HL-60/S4 (cell line): ENCODE results near the gene KAT2A.

Source experiments
- in situ Hi-C: fragments of 300-500 bp; cut with MboI; formaldehyde crosslinking; loops from 2 replicates; pipeline ENCODE4 v1.14.3; 2022; ENCODE audit warnings: low sequenced_read_pairs

Gene KAT2A

DNA sequence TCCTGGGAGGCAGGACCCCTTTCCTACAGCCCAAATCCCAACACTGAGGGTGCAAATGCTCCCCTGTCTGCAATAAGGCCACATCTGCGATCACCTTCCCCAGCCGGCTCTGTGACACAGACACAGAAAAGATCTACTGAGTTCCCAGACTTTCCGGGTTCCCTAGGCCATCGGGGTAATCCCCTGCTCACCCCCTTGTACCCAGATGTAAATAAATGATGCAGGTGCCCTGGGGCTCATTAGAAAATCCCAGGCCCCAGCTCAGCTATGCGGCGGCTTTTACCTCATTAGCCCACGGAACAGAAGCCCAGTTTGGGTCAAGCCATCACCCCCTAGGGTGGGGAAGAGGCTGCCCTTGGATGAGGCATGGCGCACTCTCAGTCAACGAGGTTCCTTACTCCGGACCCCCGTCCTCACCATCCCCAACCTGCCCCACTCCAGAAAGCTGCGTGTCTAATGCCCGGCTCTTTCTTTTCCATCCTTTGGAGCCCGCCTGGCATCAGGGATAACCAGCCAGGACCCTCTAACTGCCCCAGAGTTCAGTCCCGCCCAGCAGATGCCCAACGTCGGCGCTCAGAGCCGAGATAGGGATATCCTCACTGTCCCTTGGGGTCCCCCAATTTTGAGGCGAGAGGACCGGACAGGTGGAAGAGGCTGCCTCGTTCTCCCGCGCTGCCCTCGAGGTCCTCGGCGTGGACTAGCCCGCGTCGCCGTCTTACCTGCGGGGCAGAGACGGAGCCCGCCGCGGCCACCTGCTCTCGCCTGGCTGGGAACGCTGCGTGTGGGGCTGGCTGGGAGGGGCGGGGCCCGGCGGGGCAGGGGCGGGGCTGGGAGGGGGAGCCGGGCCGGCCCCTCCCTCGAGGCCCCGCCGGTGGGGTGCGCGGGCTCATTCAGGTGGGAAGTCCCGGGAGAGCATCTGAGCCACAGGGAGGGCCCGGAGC lies 23.2 kb downstream of the KAT2A start, which contains the start of gene ZNF385C:
ZNF385C (minus strand) TSS at position 783 of the 941 bp plus-strand sequence. CDS start 35,417 bp downstream, outside the sequence.
- in situ Hi-C loops, result no loop called here

DNA sequence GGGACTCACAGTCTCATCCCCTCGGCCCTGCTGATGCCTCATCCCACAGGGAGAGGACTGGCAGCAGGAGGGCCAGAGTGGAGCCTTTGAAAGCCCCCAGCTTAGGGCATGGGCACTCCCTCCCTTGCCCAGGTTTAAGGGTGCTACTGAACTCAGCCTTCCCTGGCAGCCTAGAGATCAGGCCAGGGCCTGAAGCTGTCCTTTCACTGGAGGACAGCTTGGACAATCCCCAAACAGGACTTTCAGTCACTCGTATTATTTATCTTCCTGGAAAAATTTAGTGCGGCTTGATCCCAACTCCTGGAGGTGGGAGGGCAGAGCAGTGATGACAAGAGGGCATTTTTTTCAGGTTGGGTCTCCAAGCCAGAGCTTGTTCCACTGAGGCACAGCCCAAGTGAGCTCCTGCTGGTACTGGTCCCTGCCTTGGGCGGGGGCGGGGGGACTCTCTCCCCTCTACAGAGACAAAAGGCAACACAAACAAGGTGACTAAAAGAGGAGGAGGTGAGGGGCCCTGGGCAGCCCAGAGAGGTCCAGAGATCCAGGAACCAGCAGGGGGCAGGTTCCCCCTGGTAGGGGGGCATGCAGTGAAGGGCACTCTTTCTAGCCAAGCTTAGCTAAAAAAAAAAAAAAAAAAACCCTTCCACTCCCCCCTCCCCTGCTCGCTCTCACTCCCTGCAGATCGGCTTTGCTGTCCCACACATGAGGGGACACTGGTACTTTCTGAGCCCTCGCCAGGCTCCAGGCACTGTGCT lies 24.6 kb downstream of the KAT2A start:
- in situ Hi-C loops, result no loop called here

GRCh38 chr17:42094375-42095069 lies 26.6 kb downstream of the KAT2A start:
- in situ Hi-C loops, result no loop called here

DNA sequence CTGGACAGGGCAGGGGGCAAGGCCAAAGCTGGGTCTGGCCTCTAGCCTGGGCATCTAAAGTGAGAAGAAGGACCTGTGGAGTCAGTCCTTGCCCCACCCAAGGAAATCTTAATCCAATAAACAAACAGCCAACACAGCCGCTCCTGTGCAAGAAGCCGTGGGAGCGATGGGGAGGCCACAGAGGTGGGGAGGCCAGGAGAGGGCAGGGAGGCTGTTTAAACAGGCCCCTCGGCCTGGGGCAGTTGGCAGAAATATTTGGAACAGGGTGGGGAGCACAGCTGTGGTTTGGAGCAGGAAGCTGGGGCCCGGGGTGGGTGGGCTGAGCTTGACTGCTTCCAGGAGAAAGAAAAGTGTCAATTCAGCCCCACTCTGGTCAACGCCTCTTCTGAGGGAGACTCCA lies 28.2 kb downstream of the KAT2A start:
- in situ Hi-C loops, result no loop called here

DNA sequence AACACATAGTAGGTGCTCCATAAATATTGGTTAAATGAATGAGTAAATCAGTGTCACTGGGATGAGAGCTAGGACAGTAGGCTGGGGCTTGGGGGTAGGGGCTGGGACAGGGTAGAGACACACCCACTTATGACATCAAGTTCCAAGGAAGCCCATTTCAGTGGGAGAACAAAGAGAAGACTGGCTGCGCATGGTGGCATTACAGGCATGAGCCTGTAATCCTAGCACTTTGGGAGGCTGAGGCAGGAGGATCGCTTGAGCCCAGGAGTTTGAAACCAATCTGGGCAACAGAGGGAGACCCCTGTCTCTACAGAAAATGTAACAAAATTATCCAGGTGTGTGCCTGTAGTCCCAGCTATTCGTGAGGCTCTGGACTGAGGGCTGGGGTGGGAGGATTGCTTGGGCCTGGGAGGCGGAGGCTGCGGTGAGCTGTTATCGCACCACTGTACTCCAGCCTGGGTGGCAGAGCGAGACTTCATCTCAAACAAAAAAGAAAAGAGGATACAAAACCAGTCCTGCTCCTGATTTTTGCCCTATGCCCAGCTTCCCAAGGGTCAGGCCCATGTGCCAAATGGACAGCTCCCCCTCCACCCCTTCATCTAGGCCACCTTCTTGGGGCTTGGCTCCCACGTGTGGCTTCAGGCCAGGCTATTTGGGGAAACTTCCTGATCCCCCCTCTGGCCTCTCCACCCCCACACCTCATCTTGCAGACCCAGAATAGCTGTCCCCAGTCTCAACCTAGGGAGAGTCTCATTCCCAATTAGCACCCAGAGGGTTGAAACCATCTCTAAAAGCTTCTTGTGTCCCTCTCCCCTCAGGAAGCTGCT lies 30.0 kb downstream of the KAT2A start:
- in situ Hi-C loops, result no loop called here

DNA sequence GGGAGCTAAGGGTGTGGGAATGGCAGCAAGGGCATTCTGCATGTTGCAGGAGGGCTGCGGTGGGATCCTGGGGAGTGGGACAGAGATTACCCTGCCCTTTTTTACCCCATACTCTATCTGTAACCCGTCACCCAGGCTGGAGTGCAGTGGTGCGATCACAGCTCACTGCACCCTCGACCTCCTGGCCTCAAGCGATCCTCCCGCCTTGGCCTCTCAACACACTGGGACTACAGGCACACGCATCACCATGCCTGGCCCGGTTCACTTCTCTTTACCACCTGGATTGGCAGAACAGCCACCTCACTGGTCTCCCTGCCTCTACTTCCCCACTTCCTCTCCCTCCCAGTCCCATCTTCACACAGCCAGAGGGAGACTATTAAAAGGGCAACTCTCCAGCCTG lies 32.4 kb downstream of the KAT2A start:
- in situ Hi-C loops, result no loop called here

GRCh38 chr17:42087736-42088705 lies 33.1 kb downstream of the KAT2A start:
- in situ Hi-C loops, result no loop called here

DNA sequence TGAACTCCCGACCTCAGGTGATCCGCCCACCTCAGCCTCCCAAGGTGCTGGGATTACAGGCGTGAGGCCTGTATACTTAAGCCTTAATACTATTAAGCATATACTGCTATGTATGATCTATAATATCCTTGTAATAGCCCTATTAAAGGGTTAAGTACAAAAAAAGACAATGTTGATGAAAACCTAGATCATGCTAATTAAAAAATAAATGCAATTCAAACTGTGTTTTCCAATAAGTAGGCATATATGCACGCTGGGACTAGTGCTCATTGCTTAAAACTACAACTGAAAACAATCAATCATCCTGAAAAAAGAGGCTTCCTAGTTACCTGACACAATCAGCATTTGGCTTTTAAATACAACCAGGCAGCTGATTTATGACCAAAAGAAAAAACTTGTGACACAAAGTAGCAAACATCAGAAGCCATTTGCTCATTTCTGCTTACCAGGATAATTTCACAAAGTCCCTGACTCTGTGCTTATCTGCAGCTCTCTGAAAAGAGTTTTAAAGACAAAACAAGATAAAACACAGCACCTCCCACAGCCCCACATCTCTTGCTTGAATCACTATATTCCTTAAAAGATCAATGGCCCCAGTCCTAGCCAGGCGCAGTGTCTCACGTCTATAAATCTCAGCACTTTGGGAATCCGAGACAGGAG lies 34.0 kb downstream of the KAT2A start:
- in situ Hi-C loops, result no loop called here

GRCh38 chr17:42081516-42082129 lies 39.5 kb downstream of the KAT2A start:
- in situ Hi-C loops, result no loop called here

DNA sequence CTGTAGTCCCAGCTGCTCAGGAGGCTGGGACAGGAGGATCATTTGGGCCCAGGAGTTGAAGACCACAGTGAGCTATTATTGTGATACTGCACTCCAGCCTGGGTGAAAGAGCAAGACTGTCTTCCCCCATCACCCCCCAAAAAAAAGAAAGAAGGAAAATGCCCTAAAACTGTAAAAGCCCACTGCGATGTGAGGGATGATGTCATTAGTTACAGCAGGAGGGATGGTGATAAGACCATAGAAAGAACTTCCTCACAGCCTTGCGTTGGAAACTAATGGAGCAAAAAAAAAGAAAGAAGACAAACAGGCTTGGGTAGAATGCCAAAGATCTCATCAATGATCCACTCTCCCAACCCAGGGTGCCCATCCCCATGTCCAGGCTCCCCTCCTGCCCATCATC lies 41.6 kb downstream of the KAT2A start:
- in situ Hi-C loops, result no loop called here

DNA sequence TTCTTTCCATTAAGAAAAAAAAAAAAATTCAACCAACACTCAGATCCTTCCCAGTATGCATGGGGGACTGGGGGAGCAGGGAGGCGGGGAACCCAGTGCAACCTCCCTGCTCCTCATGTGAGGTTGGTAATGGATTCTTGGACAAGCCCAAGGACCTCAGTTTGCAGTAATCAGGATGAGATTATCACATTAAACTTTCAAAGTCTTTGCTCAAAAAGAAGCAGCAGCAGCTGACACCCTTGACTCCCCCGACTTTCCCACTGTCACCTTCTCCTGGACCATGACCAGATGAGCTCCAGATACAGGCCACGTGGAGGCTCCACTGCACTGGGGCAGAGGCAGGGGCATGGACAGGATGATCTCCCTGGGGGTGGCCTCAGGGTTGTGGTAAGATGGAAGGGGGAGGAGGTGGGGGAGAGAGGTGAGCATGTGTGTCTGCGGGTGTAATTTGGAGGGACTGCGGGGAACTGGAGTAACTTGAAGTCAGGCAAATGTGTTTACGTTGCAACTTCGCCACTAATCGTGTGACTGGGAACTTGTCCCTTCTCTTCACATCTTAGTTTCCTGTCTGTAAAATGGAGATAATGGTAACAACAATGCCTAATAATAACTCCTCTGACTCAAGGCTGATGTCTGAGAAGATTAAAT lies 42.6 kb downstream of the KAT2A start:
- in situ Hi-C loops, result no loop called here

DNA sequence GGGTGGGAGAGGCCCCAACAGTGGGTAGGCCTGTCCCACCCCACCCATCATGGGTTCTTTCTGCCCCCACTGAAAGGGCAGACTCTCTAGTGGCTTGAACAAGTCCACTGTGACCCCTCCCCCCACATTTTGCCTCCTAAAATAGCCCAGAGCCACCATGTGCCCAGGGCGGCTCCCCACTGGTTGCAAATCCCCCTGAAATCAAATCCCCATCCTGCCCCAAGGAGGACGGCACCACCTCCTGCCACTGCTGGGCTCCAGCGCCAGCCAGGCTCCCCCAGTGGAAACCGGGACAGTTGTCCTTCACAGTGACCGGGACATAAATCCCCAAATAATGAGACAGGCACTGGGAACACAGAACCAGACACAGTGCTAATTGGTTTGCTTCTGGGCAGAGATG lies 43.4 kb downstream of the KAT2A start:
- in situ Hi-C loops, result no loop called here

DNA sequence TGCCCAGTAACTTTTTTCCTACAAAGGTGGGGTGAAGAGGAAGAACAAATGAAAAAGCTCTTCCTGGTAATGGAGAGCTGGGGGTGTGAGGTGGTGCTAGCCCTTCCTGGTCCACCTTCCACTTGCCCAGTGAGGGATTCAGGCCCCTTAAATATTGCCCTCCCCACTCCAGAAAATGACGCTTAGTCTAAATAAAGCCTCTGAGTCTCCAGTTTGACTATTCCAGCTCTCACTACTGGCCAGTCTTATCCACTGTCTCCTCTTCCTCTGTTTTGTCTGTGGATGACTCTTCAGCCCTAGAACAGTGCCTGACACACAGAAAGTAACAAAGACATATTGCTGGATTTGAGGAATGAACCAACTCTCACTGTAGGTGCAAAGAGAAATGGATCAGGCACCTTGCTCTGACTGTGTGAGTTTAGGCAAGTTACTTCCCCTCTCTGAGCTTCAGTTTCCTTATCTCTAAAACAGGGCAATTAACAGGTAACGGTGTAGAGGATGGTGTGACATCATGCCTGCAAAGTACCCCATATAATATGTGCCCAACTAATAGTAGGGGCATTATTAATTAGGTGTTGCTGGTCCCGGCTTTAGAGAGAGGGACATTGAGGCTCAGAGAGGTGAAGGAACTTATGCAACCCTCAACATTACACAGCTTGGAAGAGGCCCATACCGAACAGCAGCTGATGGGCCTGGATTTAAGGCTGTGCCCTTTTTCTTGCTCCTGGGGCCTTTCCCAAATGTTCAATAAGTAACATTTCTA lies 44.2 kb downstream of the KAT2A start:
- in situ Hi-C loops, result no loop called here

GRCh38 chr17:42075789-42076188 lies 45.4 kb downstream of the KAT2A start:
- in situ Hi-C loops, result no loop called here

GRCh38 chr17:42072323-42073187 lies 48.6 kb downstream of the KAT2A start:
- in situ Hi-C loops, result no loop called here

DNA sequence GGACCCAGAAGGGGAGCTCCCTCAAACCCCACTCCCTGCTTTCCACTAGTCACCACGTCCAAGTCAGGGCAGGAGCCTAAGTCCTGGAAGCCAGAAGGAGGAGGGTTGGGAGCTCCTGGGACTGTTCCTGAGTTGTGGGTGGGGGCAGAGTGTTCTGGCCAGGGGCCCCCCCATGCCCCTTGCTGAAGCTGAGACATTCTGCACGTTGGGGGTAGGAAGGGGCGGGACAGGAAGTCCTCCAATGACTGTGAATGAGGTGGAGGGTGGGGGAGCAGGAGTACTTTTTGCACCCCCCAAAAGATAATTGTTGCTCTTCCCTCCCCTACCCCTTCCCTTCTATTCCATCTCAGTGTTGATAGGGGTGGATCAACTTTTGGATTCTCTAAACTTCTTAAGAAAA lies 49.4 kb downstream of the KAT2A start:
- in situ Hi-C loops, result no loop called here
